K562 (cell line): Measurements from ENCODE around the gene ZMYND15. TPM values are rescaled to one million over a fixed set of nuclear protein-coding genes. Genes with fewer than 3 reads are reported as not detected.

ENCODE experiments used
- ATF3 ChIP-seq, 2 experiments: fragments of 450-650 bp in 1 of 2; sonication (generic) in 1 of 2; formaldehyde crosslinking in 1 of 2; IDR thresholded peaks in 1 of 2; conservative IDR thresholded peaks in 1 of 2; 2 replicates each; pipeline versions ENCODE4 v1.6.1 to v1.8.1; 2016 to 2023; ENCODE audit warnings: mild to moderate bottlenecking in 2 of 2, moderate library complexity in 2 of 2, inconsistent platforms in 1 of 2, missing genetic modification reagents in 1 of 2
- ATF7 ChIP-seq: fragments of 450-650 bp; IDR thresholded peaks from 2 replicates; pipeline ENCODE4 v1.7.1; 2014; ENCODE audit warnings: mild to moderate bottlenecking, moderate library complexity
- CHD7 ChIP-seq: fragments of 200-600 bp; sonication (generic); IDR thresholded peaks from one replicate; pipeline ENCODE4 v1.6.1; 2012; ENCODE audit warnings: mild to moderate bottlenecking, low read depth, low read length, inconsistent platforms
- E4F1 ChIP-seq: fragments of 250-450 bp; sonication (Bioruptor Pico); IDR thresholded peaks from 2 replicates; pipeline ENCODE4 v1.5.0; 2021; ENCODE audit warnings: mild to moderate bottlenecking, borderline replicate concordance
- ELF4 ChIP-seq: fragments of 450-650 bp; formaldehyde crosslinking; IDR thresholded peaks from 2 replicates; pipeline ENCODE4 v1.4.0; 2022; ENCODE audit warnings: missing genetic modification characterization
- OTX1 ChIP-seq: fragments of 450-650 bp; formaldehyde crosslinking; IDR thresholded peaks from 2 replicates; pipeline ENCODE4 v1.4.0; 2022; ENCODE audit warnings: mild to moderate bottlenecking
- RNF219 ChIP-seq: fragments of 250-450 bp; sonication (Bioruptor Pico); IDR thresholded peaks from 2 replicates; pipeline ENCODE4 v1.5.0; 2022; ENCODE audit warnings: mild to moderate bottlenecking
- SIRT6 ChIP-seq: IDR thresholded peaks from one replicate; pipeline ENCODE4 v1.6.1; 2012; ENCODE audit warnings: low read depth, mild to moderate bottlenecking, control low read depth, inconsistent platforms, low read length, moderate library complexity
- ZNF311 ChIP-seq: fragments of 250-450 bp; sonication (Bioruptor Pico); IDR thresholded peaks from 2 replicates; pipeline ENCODE4 v1.4.0; 2020; ENCODE audit warnings: mild to moderate bottlenecking, moderate library complexity
- polyA plus RNA-seq, 8 experiments: library from polyadenylated mRNA; depleted of rRNA in 4 of 8; stranded (reverse) in 5 of 8; unstranded in 3 of 8; fragments of >200 nt; fragmentation: Nextera tagmentation in 2 of 8; fragmentation: Illumina TruSeq in 1 of 8; extraction: Ambion mirVana in 2 of 8; extraction: Trizol in 1 of 8; gene quantifications; 2 replicates each; pipeline versions ENCODE4 v1.2.1 to v1.2.3, GENCODE V29; 2011 to 2014; ENCODE audit warnings: inconsistent platforms in 1 of 8, missing spikeins in 1 of 8
- total RNA-seq, 7 experiments: library from RNA; depleted of rRNA in 6 of 7; stranded (reverse); fragments of >200 nt in 6 of 7; fragmentation: Illumina TruSeq in 2 of 7; extraction: Trizol in 2 of 7; gene quantifications; 2 replicates each; pipeline versions ENCODE4 v1.2.1 to v1.2.3, GENCODE V29; 2011 to 2021; ENCODE audit warnings: low replicate concordance in 1 of 7

ZMYND15 gene
- total and polyA plus RNA-seq, 9 of the 15 experiments (the other 6 are each of a cell fraction or from before 2014, with no cell fraction given) = 0.09 TPM; not detected in 8

- TF ChIP-seq RNF219 (CRISPR knock-in tag) (no peak), SIRT6 (no peak), OTX1 (CRISPR knock-in tag) (no peak), CHD7 (no peak), ZNF311 (no peak), ELF4 (CRISPR knock-in tag) (no peak), ATF3 (IDR thresholded peaks at IDR 0.05) (peak; percentile 23; the same call in 1 of the 2 replicates), ATF3 (CRISPR knock-in tag; conservative IDR thresholded peaks at IDR 0.05) (no peak), E4F1 (no peak), ATF7 (peak; percentile 83)
These were observed 50.5 kb downstream of the ZMYND15 start (continued) for GRCh38 chr17:4789951-4790704.
